Mammary epithelial cell (primary cell): ENCODE results near the gene KMO.

ENCODE experiments used
- EZH2 ChIP-seq: IDR thresholded peaks from 2 replicates; pipeline ENCODE4 v1.6.1; 2012; ENCODE audit warnings: low read length, inconsistent platforms, borderline replicate concordance
- TF ChIP-seq, protein P1 (sequence below), 2 donors: IDR thresholded peaks in 1 of 2; conservative IDR thresholded peaks in 1 of 2; 2 replicates each; pipeline ENCODE4 v1.5.1; 2011 to 2012; ENCODE audit warnings: inconsistent platforms in 2 of 2, low read length in 2 of 2, mild to moderate bottlenecking in 2 of 2, control low read depth in 1 of 2, low read depth in 1 of 2; ENCODE audit not compliant: insufficient read depth in 1 of 2; ENCODE audit errors: extremely low read depth in 1 of 2

DNA sequence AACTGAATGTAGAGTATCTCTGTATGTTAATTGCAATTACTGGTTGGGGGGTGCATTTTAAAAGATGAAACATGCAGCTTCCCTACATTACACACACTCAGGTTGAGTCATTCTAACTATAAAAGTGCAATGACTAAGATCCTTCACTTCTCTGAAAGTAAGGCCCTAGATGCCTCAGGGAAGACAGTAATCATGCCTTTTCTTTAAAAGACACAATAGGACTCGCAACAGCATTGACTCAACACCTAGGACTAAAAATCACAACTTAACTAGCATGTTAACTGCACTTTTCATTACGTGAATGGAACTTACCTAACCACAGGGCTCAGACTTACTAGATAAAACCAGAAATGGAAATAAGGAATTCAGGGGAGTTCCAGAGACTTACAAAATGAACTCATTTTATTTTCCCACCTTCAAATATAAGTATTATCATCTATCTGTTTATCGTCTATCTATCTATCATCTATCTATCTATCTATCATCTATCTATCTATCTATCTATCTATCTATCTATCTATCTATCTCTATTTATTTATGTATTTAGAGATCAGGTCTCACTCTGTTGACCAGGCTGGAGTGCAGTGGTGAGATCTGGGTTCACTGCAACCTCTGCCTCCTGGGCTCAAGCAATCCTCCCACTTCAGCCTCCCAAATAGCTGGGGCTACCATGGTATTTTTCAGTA, 60.2 kb downstream of the KMO start:
- TF ChIP-seq, protein P1, sequence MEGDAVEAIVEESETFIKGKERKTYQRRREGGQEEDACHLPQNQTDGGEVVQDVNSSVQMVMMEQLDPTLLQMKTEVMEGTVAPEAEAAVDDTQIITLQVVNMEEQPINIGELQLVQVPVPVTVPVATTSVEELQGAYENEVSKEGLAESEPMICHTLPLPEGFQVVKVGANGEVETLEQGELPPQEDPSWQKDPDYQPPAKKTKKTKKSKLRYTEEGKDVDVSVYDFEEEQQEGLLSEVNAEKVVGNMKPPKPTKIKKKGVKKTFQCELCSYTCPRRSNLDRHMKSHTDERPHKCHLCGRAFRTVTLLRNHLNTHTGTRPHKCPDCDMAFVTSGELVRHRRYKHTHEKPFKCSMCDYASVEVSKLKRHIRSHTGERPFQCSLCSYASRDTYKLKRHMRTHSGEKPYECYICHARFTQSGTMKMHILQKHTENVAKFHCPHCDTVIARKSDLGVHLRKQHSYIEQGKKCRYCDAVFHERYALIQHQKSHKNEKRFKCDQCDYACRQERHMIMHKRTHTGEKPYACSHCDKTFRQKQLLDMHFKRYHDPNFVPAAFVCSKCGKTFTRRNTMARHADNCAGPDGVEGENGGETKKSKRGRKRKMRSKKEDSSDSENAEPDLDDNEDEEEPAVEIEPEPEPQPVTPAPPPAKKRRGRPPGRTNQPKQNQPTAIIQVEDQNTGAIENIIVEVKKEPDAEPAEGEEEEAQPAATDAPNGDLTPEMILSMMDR (conservative IDR thresholded peaks at IDR 0.05 in 1 of 2, IDR thresholded peaks at IDR 0.05 in 1 of 2; ENCODE audit: extremely low read depth in 1 of 2, insufficient read depth in 1 of 2, low read depth in 1 of 2, low read length in 2 of 2): no peak
- no peak for TF ChIP-seq EZH2
